ENCODE data around the gene NTMT1. TPM values are rescaled to one million over a fixed set of nuclear protein-coding genes. Genes with fewer than 3 reads are reported as not detected.

NTMT1 gene
- total and polyA plus RNA-seq, 2 experiments from 2014 or later: 20.8 to 81.4 TPM

GRCh38 chr9:129627556-129628440, 1.8 kb downstream of the NTMT1 start:
- Histone ChIP-seq H3K36me3 (replicated peaks; ENCODE audit: insufficient read depth, low read depth) (no peaks in the 10 kb centered on the region), H3K4me1 (ENCODE audit: insufficient read depth) (peaks cover 21% of the 10 kb centered on the region), H4K20me1 (ENCODE audit: insufficient read depth, poor library complexity, severe bottlenecking) (peaks cover 63% of the 10 kb centered on the region), H3K27ac (peak overlapping the region; percentile 94), H3K4me3 (peak overlapping the region; percentile 76), H3K27me3 (no peaks in the 10 kb centered on the region), H3K9me3 (ENCODE audit: low read depth) (no peaks in the 10 kb centered on the region), H3K79me2 (peaks cover 71% of the 10 kb centered on the region), H3K4me2 (peak overlapping the region; percentile 94), H2AFZ (no peak overlapping the region), H3K9me2 (replicated peaks; ENCODE audit: insufficient read depth) (no peaks in the 10 kb centered on the region)
- TF ChIP-seq EZH2phosphoT487 (IDR thresholded peaks at IDR 0.05; ENCODE audit: low read depth, severe bottlenecking, unreplicated experiment) (no peak), EZH2 (IDR thresholded peaks at IDR 0.05; ENCODE audit: borderline replicate concordance) (no peak)
- TF ChIP-seq, protein P1, sequence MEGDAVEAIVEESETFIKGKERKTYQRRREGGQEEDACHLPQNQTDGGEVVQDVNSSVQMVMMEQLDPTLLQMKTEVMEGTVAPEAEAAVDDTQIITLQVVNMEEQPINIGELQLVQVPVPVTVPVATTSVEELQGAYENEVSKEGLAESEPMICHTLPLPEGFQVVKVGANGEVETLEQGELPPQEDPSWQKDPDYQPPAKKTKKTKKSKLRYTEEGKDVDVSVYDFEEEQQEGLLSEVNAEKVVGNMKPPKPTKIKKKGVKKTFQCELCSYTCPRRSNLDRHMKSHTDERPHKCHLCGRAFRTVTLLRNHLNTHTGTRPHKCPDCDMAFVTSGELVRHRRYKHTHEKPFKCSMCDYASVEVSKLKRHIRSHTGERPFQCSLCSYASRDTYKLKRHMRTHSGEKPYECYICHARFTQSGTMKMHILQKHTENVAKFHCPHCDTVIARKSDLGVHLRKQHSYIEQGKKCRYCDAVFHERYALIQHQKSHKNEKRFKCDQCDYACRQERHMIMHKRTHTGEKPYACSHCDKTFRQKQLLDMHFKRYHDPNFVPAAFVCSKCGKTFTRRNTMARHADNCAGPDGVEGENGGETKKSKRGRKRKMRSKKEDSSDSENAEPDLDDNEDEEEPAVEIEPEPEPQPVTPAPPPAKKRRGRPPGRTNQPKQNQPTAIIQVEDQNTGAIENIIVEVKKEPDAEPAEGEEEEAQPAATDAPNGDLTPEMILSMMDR (IDR thresholded peaks at IDR 0.05; ENCODE audit: poor library complexity): no peak
- 56% methylated on average over 12 of the region's 12 CpGs for WGBS (ENCODE audit: low lambda C conversion rate, missing lambda C conversion rate)
- no peak for DNase-seq (ENCODE audit: low spot score)

GRCh38 chr9:129628709-129629108, 2.7 kb downstream of the NTMT1 start:
- Histone ChIP-seq H3K9me2 (replicated peaks; ENCODE audit: insufficient read depth) (no peaks in the 10 kb centered on the region), H3K4me2 (peak overlapping the region; percentile 94), H4K20me1 (ENCODE audit: insufficient read depth, poor library complexity, severe bottlenecking) (peaks cover 69% of the 10 kb centered on the region), H3K9me3 (ENCODE audit: low read depth) (no peaks in the 10 kb centered on the region), H3K27ac (no peak overlapping the region), H3K79me2 (peaks cover 80% of the 10 kb centered on the region), H3K4me1 (ENCODE audit: insufficient read depth) (peaks cover 21% of the 10 kb centered on the region), H3K4me3 (no peak overlapping the region), H3K36me3 (replicated peaks; ENCODE audit: insufficient read depth, low read depth) (no peaks in the 10 kb centered on the region), H2AFZ (no peak overlapping the region), H3K27me3 (no peaks in the 10 kb centered on the region)
- WGBS (ENCODE audit: low lambda C conversion rate, missing lambda C conversion rate): 91% methylated on average over 6 of the region's 6 CpGs
- TF ChIP-seq, protein P1 (IDR thresholded peaks at IDR 0.05; ENCODE audit: poor library complexity): no peak
- TF ChIP-seq EZH2phosphoT487 (IDR thresholded peaks at IDR 0.05; ENCODE audit: low read depth, severe bottlenecking, unreplicated experiment) (no peak), EZH2 (IDR thresholded peaks at IDR 0.05; ENCODE audit: borderline replicate concordance) (no peak)
- DNase-seq (ENCODE audit: low spot score): no peak

GRCh38 chr9:129629251-129629820, 3.4 kb downstream of the NTMT1 start:
- H2AFZ ChIP-seq: no peak overlapping the region
- H4K20me1 ChIP-seq (ENCODE audit: insufficient read depth, poor library complexity, severe bottlenecking): peaks cover 69% of the 10 kb centered on the region
- no peaks in the 10 kb centered on the region for H3K9me2 ChIP-seq (replicated peaks; ENCODE audit: insufficient read depth)
- peaks cover 85% of the 10 kb centered on the region for H3K79me2 ChIP-seq
- no peaks in the 10 kb centered on the region for H3K36me3 ChIP-seq (replicated peaks; ENCODE audit: insufficient read depth, low read depth)
- H3K4me1 ChIP-seq (ENCODE audit: insufficient read depth): peaks cover 21% of the 10 kb centered on the region
- TF ChIP-seq EZH2phosphoT487 (IDR thresholded peaks at IDR 0.05; ENCODE audit: low read depth, severe bottlenecking, unreplicated experiment): no peak
- TF ChIP-seq, protein P1 (IDR thresholded peaks at IDR 0.05; ENCODE audit: poor library complexity): no peak
- peak overlapping the region; percentile 94 for H3K4me2 ChIP-seq
- WGBS (ENCODE audit: low lambda C conversion rate, missing lambda C conversion rate): 91% methylated on average over 8 of the region's 8 CpGs
- H3K27me3 ChIP-seq: no peaks in the 10 kb centered on the region
- H3K27ac ChIP-seq: no peak overlapping the region
- DNase-seq (ENCODE audit: low spot score): no peak
- no peaks in the 10 kb centered on the region for H3K9me3 ChIP-seq (ENCODE audit: low read depth)
- H3K4me3 ChIP-seq: no peak overlapping the region

All from hepatocyte (in vitro differentiated cells).